Neural cell (in vitro differentiated cells): ENCODE data around the gene DNAH10. TPM values are rescaled to one million over a fixed set of nuclear protein-coding genes. Genes with fewer than 3 reads are reported as not detected.

Experiments used
- H2AFZ ChIP-seq: fragments of 200-600, 300-800 bp; sonication (generic), shearing (Covaris generic); 2 replicates; pipeline ENCODE4 v1.6.0; 2014; ENCODE audit warnings: low read depth, mild to moderate bottlenecking, antibody characterized with exemption, low read length, moderate library complexity
- H3F3A ChIP-seq: fragments of 200-600 bp; shearing (Covaris generic); 2 replicates; pipeline ENCODE4 v1.6.1; 2016; ENCODE audit warnings: mild to moderate bottlenecking, moderate library complexity, mixed read lengths, antibody characterized with exemption, low read length; ENCODE audit not compliant: insufficient read depth, poor library complexity, severe bottlenecking
- H3K27ac ChIP-seq: fragments of 200-600, 300-800 bp; sonication (generic), shearing (Covaris generic); 2 replicates; pipeline ENCODE4 v1.5.1; 2014; ENCODE audit warnings: mild to moderate bottlenecking, low read length, moderate library complexity
- H3K27me3 ChIP-seq: fragments of 300-800, 200-600 bp; sonication (generic), shearing (Covaris generic); 2 replicates; pipeline ENCODE4 v1.6.0; 2014; ENCODE audit warnings: mild to moderate bottlenecking, low read depth, low read length, moderate library complexity; ENCODE audit not compliant: insufficient read depth
- H3K36me3 ChIP-seq: fragments of 300-800, 200-600 bp; sonication (generic), shearing (Covaris generic); 2 replicates; pipeline ENCODE4 v1.5.1; 2014; ENCODE audit warnings: mild to moderate bottlenecking, antibody characterized with exemption, low read length, moderate library complexity; ENCODE audit not compliant: insufficient read depth
- H3K4me2 ChIP-seq: fragments of 300-800, 200-600 bp; sonication (generic), shearing (Covaris generic); 2 replicates; pipeline ENCODE4 v1.6.0; 2014; ENCODE audit warnings: mild to moderate bottlenecking, low read length
- H3K4me3 ChIP-seq: fragments of 300-800, 200-600 bp; sonication (generic), shearing (Covaris generic); 2 replicates; pipeline ENCODE4 v1.5.1; 2014; ENCODE audit warnings: mild to moderate bottlenecking, low read length, moderate library complexity
- H3K79me2 ChIP-seq: fragments of 200-600 bp; shearing (Covaris generic); replicated peaks from 2 replicates; pipeline ENCODE4 v1.6.0; 2014; ENCODE audit warnings: mild to moderate bottlenecking, low read length, moderate library complexity; ENCODE audit not compliant: insufficient read depth
- H3K9ac ChIP-seq: fragments of 300-800, 200-600 bp; sonication (generic), shearing (Covaris generic); 2 replicates; pipeline ENCODE4 v1.6.1; 2016; ENCODE audit warnings: mild to moderate bottlenecking, low read length, mixed read lengths
- H3K9me2 ChIP-seq: fragments of 200-600 bp; shearing (Covaris generic); 2 replicates; pipeline ENCODE4 v1.6.1; 2016; ENCODE audit warnings: mild to moderate bottlenecking, low read length, mixed read lengths; ENCODE audit not compliant: insufficient read depth
- H3K9me3 ChIP-seq: fragments of 200-600, 300-800 bp; sonication (generic), shearing (Covaris generic); 2 replicates; pipeline ENCODE4 v1.6.1; 2016; ENCODE audit warnings: mild to moderate bottlenecking, mixed run types, low read length, moderate library complexity, mixed read lengths
- H4K20me1 ChIP-seq: fragments of 200-600 bp; shearing (Covaris generic); 2 replicates; pipeline ENCODE4 v1.6.1; 2016; ENCODE audit warnings: mild to moderate bottlenecking, mixed run types; ENCODE audit not compliant: insufficient read depth
- EP300 ChIP-seq: fragments of 450-650 bp; conservative IDR thresholded peaks from 2 replicates; pipeline ENCODE4 v1.6.1; 2014; ENCODE audit warnings: antibody characterized with exemption, mild to moderate bottlenecking, moderate library complexity; ENCODE audit not compliant: poor library complexity, severe bottlenecking
- EZH2 ChIP-seq: fragments of 200-600, 300-800 bp; shearing (Covaris generic), sonication (generic); IDR thresholded peaks from 2 replicates; pipeline ENCODE4 v1.6.1; 2014; ENCODE audit warnings: antibody characterized with exemption, low read length, borderline replicate concordance, mild to moderate bottlenecking; ENCODE audit not compliant: insufficient read depth, poor library complexity, severe bottlenecking
- MXI1 ChIP-seq: fragments of 450-650 bp; conservative IDR thresholded peaks from 2 replicates; pipeline ENCODE4 v1.6.1; 2014; ENCODE audit warnings: antibody characterized with exemption, mild to moderate bottlenecking; ENCODE audit not compliant: poor library complexity, severe bottlenecking
- POLR2AphosphoS5 ChIP-seq: IDR thresholded peaks from 2 replicates; pipeline ENCODE4 v1.6.1; 2012
- RAD21 ChIP-seq: fragments of 450-650 bp; conservative IDR thresholded peaks from 2 replicates; pipeline ENCODE4 v1.6.1; 2014; ENCODE audit warnings: antibody characterized with exemption, mild to moderate bottlenecking, moderate library complexity
- SMC3 ChIP-seq: fragments of 450-650 bp; conservative IDR thresholded peaks from 2 replicates; pipeline ENCODE4 v1.6.1; 2014; ENCODE audit warnings: antibody characterized with exemption, mild to moderate bottlenecking, moderate library complexity; ENCODE audit not compliant: poor library complexity
- TAF1 ChIP-seq: IDR thresholded peaks from 2 replicates; pipeline ENCODE4 v1.6.1; 2012; ENCODE audit warnings: low read depth
- polyA plus RNA-seq: library from polyadenylated mRNA; depleted of rRNA; stranded (reverse); fragments of >200 nt; gene quantifications from 2 replicates; pipeline ENCODE4 v1.2.3, GENCODE V29; 2014
- TF ChIP-seq, protein P1 (sequence below): IDR thresholded peaks from 2 replicates; pipeline ENCODE4 v1.6.1; 2012; ENCODE audit warnings: borderline replicate concordance
- TF ChIP-seq, protein P2 (sequence below): fragments of 450-650 bp; IDR thresholded peaks from 2 replicates; pipeline ENCODE4 v1.5.1; 2014; ENCODE audit warnings: antibody characterized with exemption, mild to moderate bottlenecking, moderate library complexity; ENCODE audit not compliant: poor library complexity, severe bottlenecking

The DNAH10 gene
- polyA plus RNA-seq, 1 donor from 2014 or later, result 1.9 TPM

DNA sequence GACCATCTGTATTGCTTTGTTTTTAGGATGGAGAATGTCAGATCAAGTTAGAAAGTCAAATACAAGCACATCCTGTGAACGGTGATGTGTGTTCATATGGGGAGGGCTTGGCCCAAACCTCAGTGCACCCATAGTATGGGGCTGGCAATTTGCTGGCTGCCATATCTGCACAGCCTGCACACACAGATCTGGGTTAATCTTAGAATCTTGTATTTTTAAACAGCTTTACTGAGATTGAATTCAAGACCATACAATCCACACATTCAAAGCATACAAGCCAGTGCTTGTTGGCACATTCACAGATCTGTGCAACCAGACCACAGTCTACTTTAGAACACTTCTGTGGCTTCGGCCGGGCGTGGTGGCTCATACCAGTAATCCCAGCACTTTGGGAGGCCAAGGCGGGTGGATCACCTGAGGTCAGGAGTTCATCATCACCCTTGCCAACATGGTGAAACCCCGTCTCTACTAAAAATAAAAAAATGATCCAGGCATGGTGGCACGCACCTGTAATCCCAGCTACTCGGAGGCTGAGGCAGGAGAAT lies 120.1 kb downstream of the DNAH10 start:
- Histone ChIP-seq H3K9me3 (no peaks in the 10 kb centered on the region), H3K4me2 (no peak overlapping the region), H3K4me3 (no peak overlapping the region), H2AFZ (no peak overlapping the region), H4K20me1 (no peaks in the 10 kb centered on the region), H3K9me2 (no peaks in the 10 kb centered on the region), H3K79me2 (no peaks in the 10 kb centered on the region), H3K36me3 (no peaks in the 10 kb centered on the region), H3K27ac (no peak overlapping the region), H3K27me3 (no peaks in the 10 kb centered on the region), H3F3A (no peaks in the 10 kb centered on the region), H3K9ac (no peak overlapping the region)
- TF ChIP-seq, protein P1, sequence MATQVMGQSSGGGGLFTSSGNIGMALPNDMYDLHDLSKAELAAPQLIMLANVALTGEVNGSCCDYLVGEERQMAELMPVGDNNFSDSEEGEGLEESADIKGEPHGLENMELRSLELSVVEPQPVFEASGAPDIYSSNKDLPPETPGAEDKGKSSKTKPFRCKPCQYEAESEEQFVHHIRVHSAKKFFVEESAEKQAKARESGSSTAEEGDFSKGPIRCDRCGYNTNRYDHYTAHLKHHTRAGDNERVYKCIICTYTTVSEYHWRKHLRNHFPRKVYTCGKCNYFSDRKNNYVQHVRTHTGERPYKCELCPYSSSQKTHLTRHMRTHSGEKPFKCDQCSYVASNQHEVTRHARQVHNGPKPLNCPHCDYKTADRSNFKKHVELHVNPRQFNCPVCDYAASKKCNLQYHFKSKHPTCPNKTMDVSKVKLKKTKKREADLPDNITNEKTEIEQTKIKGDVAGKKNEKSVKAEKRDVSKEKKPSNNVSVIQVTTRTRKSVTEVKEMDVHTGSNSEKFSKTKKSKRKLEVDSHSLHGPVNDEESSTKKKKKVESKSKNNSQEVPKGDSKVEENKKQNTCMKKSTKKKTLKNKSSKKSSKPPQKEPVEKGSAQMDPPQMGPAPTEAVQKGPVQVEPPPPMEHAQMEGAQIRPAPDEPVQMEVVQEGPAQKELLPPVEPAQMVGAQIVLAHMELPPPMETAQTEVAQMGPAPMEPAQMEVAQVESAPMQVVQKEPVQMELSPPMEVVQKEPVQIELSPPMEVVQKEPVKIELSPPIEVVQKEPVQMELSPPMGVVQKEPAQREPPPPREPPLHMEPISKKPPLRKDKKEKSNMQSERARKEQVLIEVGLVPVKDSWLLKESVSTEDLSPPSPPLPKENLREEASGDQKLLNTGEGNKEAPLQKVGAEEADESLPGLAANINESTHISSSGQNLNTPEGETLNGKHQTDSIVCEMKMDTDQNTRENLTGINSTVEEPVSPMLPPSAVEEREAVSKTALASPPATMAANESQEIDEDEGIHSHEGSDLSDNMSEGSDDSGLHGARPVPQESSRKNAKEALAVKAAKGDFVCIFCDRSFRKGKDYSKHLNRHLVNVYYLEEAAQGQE, result no peak
- TF ChIP-seq TAF1 (no peak), SMC3 (no peak), MXI1 (no peak), RAD21 (no peak), POLR2AphosphoS5 (no peak), EZH2 (no peak)
- TF ChIP-seq, protein P2, sequence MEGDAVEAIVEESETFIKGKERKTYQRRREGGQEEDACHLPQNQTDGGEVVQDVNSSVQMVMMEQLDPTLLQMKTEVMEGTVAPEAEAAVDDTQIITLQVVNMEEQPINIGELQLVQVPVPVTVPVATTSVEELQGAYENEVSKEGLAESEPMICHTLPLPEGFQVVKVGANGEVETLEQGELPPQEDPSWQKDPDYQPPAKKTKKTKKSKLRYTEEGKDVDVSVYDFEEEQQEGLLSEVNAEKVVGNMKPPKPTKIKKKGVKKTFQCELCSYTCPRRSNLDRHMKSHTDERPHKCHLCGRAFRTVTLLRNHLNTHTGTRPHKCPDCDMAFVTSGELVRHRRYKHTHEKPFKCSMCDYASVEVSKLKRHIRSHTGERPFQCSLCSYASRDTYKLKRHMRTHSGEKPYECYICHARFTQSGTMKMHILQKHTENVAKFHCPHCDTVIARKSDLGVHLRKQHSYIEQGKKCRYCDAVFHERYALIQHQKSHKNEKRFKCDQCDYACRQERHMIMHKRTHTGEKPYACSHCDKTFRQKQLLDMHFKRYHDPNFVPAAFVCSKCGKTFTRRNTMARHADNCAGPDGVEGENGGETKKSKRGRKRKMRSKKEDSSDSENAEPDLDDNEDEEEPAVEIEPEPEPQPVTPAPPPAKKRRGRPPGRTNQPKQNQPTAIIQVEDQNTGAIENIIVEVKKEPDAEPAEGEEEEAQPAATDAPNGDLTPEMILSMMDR, result no peak

- Histone ChIP-seq H4K20me1 (no peaks in the 10 kb centered on the region), H3K9me3 (no peaks in the 10 kb centered on the region), H3K4me3 (no peak overlapping the region), H3K79me2 (no peaks in the 10 kb centered on the region), H3K27ac (no peak overlapping the region), H3K4me2 (no peak overlapping the region), H3K36me3 (no peaks in the 10 kb centered on the region), H3K9ac (no peak overlapping the region), H2AFZ (no peak overlapping the region), H3K9me2 (no peaks in the 10 kb centered on the region), H3K27me3 (no peaks in the 10 kb centered on the region), H3F3A (no peaks in the 10 kb centered on the region)
- TF ChIP-seq, protein P1, result no peak
- no peak for TF ChIP-seq EZH2
- no peak for TF ChIP-seq POLR2AphosphoS5
- no peak for TF ChIP-seq EP300
- TF ChIP-seq RAD21, result no peak
- no peak for TF ChIP-seq MXI1
- no peak for TF ChIP-seq TAF1
- TF ChIP-seq, protein P2, result no peak
- TF ChIP-seq SMC3, result no peak
Observed at GRCh38 chr12:123886258-123886657, 124.2 kb downstream of the DNAH10 start.
